HG03432 (cell line): ENCODE data around the gene ZNF841.
A peak's percentile ranks its signal among the peaks of the same experiment; 100 is the strongest.
"Not testable (repeated sequence)": the region's sequence is repeated elsewhere in the genome, so short reads cannot be mapped to it uniquely, and the experiment has no call there.

Experiments used
- ATAC-seq: cut with Tn5 transposase; IDR thresholded peaks from one replicate; pipeline ENCODE4 v1.9.1; 2021; ENCODE audit warnings: mild to moderate bottlenecking, moderate library complexity; ENCODE audit not compliant: unreplicated experiment

Gene ZNF841

DNA sequence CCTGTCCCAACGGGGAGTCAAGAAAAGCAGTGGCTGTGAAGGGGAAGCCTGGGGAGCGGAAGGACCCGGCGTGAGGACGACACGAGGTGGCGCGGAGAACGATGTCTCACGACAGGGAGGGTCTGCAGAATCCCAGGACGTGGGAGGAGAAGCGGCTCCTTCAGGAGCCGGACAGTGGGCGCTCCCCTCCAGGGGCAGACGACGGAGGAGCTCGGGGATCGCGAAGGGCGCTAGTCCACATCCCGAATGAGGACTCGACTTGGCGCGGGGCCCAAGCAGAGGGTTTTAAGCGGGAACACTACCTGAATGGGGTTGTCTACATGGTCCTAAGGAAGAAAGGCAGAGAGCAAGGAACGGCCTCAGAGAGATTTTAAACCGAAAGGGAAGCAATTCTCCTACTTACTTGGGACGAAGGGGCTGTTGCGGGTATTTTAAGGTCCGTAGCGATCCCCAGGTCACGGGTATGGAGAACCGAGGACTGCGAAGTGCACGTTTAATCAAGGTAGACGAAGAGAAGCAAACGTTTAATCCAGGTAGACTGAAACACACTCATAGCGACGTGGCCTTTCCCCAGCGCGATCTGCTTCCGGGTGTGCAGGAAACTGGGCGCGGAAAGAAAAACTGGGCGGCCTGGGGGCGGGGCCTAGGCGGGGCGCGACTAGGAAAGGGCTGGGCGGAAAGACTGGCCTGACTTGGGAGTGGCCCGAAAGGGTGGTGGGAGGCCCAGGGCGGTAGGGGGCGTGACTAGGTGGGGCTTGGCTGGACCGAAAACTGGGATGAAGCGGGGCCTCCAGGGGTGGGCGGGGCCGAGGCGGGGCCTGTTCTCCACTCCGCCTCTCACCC, at the start of gene ZNF841:
Gene ZNF841, minus strand, starts transcription at position 594 of the 843 bp plus-strand sequence. CDS start 10,964 bp downstream, outside the sequence.
- ATAC-seq, result peak; percentile 91

DNA sequence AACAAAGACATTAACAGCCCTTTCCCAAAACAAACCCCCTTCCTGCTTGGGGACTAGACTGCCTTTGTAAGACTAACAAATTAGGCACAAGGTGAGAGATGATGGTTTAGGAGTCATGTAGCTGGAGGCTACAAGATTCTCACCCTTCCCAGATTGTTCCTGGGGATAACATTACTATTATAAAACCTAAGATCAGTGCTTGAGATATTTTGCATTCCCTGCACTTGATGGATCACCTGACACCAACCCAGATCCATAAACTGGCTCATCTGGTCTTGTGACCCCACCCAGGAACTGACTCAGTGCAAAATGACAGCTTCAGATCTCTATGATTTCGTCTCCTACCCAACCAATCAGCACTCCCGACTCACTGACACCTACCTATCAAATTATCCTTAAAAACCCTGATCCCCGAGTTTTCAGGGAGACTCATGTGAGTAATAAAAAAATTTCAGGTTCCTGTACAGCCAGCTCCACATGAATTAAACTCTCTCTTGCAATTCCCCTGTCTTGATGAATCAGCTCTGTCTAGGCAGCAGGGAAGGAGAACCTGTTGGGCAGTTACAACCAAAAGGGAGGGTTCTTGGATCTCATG, 46.5 kb upstream of the ZNF841 start:
- ATAC-seq, result no peak

- ATAC-seq, result no peak
These were observed 45.6 kb upstream of the ZNF841 start for GRCh38 chr19:52141203-52141602.

- ATAC-seq, result peak; percentile 85
These were observed 44.6 kb upstream of the ZNF841 start for GRCh38 chr19:52140032-52140710.

GRCh38 chr19:52139252-52140031, 43.9 kb upstream of the ZNF841 start, which contains the start of gene ZNF616:
Gene ZNF616, minus strand, starts transcription at chr19:52139938. Its CDS starts 9,426 bp downstream, at chr19:52130512.
- peak; percentile 69 for ATAC-seq

DNA sequence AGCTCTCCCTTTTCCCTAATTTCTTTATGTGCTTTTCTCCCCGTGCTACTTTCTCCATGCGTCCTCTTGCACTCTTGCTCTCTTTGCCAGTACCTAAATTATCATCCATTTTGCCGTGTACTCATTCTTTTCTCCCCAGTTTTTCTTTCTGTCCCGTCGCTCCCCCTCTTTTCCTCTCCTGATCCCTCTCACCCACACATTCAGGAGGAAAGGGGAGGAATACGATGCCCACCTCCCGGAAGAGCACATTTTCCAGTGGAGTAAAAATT, 43.4 kb upstream of the ZNF841 start:
- ATAC-seq, result no peak

DNA sequence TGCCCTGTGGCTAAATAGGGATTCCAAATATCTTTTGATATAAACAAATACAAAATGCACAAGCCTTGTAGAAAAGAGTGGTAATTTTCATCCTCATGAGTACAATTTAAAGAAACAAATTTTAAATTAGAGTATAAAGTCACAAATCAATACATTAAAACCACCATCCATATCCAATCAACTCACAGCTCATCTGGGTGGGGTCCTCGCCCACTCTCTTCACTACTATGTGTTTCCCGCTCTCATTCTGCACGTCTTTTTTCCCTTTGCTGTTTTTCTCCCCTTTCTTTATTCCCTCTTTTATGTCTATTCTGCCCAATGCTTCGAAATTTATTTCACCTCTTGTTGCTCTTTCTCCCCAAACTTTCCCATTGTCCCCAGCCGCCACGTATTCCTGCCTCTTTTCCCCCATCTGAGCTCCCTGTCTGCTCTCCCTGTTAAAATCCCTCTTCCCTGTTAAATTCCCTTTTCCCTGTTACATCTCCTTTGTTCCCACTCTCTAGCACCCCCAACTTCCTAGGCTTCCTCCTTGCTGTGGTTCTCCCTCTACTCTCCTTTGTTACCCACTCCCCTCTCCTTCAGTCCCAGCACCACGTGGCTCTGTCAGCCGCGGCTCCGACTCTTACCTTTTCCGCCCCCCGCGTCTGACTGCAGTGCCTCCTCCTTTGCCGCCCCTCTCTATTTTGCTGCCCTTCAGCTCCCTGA, 42.9 kb upstream of the ZNF841 start:
- ATAC-seq, result no peak

DNA sequence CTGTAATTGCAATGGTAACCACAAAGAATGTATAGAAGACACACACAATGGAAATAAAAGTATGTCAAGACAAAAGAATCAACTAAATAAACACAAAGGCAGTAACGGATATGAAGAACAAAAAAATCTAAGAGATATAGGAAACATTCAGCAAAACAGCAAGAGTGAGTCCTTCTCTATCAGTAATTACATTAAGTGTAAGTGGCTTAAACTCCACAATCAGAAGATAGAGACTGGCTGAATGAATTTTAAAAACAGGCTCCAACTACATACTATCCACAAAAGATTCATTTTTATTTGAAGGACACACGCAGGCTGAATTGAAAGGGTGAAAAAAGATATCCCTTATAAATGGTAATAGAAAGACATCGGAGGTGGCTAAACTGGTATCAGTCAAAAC, 24.7 kb upstream of the ZNF841 start:
- no peak for ATAC-seq

DNA sequence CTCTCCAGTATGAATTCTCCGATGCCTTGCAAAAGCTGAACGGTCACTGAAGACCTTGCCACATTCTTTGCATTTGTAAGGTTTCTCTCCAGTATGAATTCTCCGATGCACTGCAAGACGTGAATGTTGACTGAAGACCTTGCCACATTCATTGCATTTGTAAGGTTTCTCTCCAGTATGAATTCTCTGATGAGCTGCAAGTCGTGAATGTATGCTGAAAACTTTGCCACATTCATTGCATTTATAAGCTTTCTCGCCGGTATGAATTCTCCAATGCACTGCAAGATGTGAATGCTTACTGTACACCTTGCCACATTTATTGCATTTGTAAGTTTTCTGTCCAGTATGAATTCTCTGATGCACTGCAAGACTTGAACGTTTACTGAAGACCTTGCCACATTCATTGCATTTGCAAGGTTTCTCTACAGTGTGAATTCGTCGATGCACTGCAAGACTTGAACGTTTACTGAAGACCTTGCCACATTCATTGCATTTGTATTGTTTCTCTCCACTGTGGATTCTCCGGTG, 20.0 kb upstream of the ZNF841 start:
- ATAC-seq, result no peak

- ATAC-seq, result no peak
These were observed 19.1 kb upstream of the ZNF841 start for GRCh38 chr19:52114691-52115090.

DNA sequence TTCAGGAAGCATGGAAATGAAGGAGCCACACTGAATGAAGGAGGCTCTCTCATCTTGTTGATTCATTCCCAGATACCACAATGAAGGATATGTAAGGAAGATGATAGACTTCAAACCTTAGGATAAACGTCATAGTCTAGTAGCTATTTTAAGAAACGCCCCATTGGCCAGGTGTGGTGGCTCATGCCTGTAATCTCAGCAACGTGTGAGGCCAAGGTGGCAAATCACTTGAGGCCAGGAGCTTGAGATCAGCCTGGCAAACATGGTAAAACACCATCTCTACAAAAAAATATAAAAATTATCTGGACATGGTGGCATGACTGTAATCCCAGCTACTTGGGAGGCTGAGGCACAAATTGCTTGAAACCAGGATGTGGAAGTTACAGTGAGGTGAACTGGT, 17.1 kb upstream of the ZNF841 start:
- ATAC-seq, result no peak

- ATAC-seq, result no peak
These were observed 15.2 kb upstream of the ZNF841 start for GRCh38 chr19:52110780-52111179.

GRCh38 chr19:52102782-52103181, 7.2 kb upstream of the ZNF841 start:
- no peak for ATAC-seq

DNA sequence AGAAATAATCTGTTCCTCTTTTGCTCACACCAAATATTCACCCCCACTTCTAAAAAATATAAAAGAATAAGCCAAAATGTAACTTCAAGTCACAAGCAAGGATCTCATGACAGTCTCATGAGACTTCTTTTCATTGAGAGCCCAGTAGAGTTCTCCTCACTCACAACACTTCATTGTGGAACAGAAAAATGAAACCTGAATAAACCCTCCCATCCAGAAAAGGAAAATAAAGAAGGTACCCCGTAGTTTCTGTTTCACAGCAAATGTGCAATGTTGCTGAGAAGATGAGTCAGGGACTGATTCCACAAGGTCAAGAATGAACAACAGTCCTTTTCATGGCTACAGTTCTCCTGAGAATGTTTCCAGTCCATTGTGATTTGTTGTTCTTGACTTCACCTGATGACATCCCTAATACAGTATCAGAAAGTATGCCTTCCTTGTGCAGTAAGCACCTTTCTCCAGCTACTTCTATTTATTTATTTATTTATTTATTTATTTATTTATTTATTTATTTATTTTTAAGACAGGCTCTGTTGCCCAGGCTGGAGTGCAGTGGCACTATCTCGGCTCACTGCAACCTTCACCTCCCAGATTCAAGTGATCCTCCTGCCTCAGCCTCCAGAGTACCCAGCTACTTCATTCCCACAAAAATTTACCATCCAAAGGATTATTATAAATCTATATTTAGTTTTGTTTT, 6.4 kb upstream of the ZNF841 start:
- no peak for ATAC-seq

GRCh38 chr19:52099497-52100138, 4.1 kb upstream of the ZNF841 start:
- ATAC-seq, result no peak

- not testable (repeated sequence) for ATAC-seq
These were observed 851 bp upstream of the ZNF841 start for GRCh38 chr19:52096416-52096815.

DNA sequence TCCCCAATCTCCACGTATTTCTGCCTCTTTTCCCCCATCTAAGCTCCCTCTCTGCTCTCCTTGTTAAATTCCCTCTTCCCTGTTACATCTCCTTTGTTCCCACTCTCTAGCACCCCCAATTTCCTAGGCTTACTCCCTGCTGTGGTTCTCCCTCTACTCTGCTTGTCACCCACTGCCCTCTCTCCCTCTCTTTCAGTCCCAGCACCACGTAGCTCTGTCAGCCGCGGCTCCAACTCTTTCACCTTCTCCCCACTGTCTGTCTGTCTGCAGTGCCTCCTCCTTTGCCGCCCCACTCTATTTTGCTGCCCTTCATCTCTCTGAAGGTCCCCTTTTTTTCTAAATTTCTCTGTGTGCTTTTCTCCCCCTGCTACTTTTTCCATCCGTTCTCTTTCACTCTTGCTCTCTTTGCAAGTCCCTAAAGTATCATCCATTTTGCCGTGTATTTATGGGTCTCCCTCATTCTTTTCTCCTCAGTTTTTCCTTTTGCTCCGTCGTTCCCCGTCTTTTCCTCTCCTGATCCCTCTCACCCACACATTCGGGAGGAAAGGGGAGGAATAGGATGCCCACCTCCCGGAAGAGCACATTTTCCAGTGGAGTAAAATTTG, 937 bp downstream of the ZNF841 start:
- no peak for ATAC-seq

GRCh38 chr19:52086481-52086880, 9.1 kb downstream of the ZNF841 start:
- ATAC-seq, result no peak

DNA sequence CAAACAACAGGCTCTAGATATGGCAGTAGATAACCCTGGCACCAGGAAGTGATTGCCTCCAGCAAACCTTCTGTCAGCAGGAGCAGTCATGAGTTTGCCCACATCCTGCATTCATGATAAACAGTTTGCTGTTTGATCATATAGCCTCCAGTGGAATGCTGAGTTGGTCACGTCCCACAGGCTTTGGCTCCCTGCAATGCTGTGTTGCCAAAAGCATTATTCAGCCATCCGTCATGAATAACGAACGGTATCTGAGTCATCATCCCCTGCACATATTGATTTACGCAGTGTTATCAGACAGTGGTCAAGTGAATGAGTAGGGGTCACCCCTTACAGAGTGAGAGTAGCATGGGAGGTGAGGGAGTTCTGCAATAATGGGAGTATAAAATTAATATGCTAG, 25.1 kb downstream of the ZNF841 start:
- ATAC-seq, result no peak
